Tibial nerve (tissue), 4 donors: ENCODE measurements around the gene FAM136A. TPM values are rescaled to one million over a fixed set of nuclear protein-coding genes. Genes with fewer than 3 reads are reported as not detected.
"Not testable (repeated sequence)": the region's sequence is repeated elsewhere in the genome, so short reads cannot be mapped to it uniquely, and the experiment has no call there.

Experiments used
- DNase-seq, 2 donors: peaks; one replicate each; pipeline ENCODE4 v3.0.0-alpha.2; 2019; ENCODE audit warnings: low spot score in 2 of 2
- H3K27ac ChIP-seq, 4 donors: fragments of 200-600 bp; sonication (generic) in 3 of 4; one replicate each; pipeline ENCODE4 v1.5.1; 2017 to 2019; ENCODE audit warnings: mild to moderate bottlenecking in 1 of 4
- H3K27me3 ChIP-seq, 2 donors: fragments of 200-600 bp; sonication (generic) in 1 of 2; one replicate each; pipeline versions ENCODE4 v1.5.1 to v1.6.0; 2017 to 2019
- H3K36me3 ChIP-seq, 3 donors: fragments of 200-600 bp; sonication (generic); one replicate each; pipeline ENCODE4 v1.5.1; 2018 to 2019
- H3K4me1 ChIP-seq, 4 donors: fragments of 200-600 bp; sonication (generic) in 3 of 4; one replicate each; pipeline ENCODE4 v1.5.1; 2017 to 2019
- H3K4me3 ChIP-seq, 4 donors: fragments of 200-600 bp; sonication (generic) in 3 of 4; one replicate each; pipeline ENCODE4 v1.5.1; 2017 to 2019; ENCODE audit warnings: mild to moderate bottlenecking in 1 of 4, moderate library complexity in 1 of 4
- H3K9me3 ChIP-seq, 4 donors: fragments of 200-600 bp; sonication (generic) in 3 of 4; one replicate each; pipeline ENCODE4 v1.5.1; 2017 to 2019
- CTCF ChIP-seq, 5 experiments: fragments of 200-600 bp in 3 of 5; fragments of 450-650 bp in 2 of 5; sonication (generic) in 3 of 5; IDR thresholded peaks; one replicate each; pipeline ENCODE4 v1.5.1; 2016 to 2019; ENCODE audit warnings: antibody characterized with exemption in 5 of 5, mild to moderate bottlenecking in 3 of 5, moderate library complexity in 2 of 5
- EP300 ChIP-seq, 2 donors: sonication (generic); formaldehyde crosslinking; IDR thresholded peaks; one replicate each; pipeline ENCODE4 v1.6.1; 2017; ENCODE audit warnings: antibody characterized with exemption in 2 of 2, mild to moderate bottlenecking in 1 of 2
- POLR2A ChIP-seq, 2 donors: fragments of 450-650 bp; IDR thresholded peaks; one replicate each; pipeline ENCODE4 v1.6.1; 2017; ENCODE audit warnings: antibody characterized with exemption in 2 of 2, mild to moderate bottlenecking in 2 of 2, moderate library complexity in 2 of 2
- WGBS, 2 donors: methylation state at CpG; one replicate each; pipeline ENCODE4 v1.1.5; 2018; 5-methylcytosine and 5-hydroxymethylcytosine counted together
- total RNA-seq, 4 donors: library from RNA; depleted of rRNA; stranded (reverse); fragments of >200 nt; gene quantifications; one replicate each; pipeline ENCODE4 v1.1.0, GENCODE V29; 2016

FAM136A gene
- total RNA-seq, 4 donors from 2014 or later, result 8.2 to 18.3 (median 13.5) TPM

DNA sequence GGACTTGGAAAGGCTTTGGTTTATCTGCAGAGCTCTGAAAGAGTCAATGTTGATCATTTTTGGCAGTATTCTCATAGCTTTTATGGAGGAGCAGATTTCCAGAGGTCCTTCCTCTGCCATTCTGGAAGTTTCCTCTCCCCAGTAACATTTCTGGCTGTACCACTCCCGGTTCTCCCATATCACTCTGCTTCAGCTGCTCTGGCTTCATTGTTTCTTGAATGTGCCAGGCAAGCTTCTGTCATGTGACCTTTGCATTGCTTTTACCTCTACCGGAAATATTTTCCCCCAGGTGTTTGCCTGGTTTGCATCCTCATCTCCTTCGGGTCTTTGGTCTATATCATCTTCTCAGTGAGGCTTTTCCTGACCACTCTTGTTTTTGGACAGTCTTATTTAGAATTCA lies 31.5 kb downstream of the FAM136A start:
- H3K27ac ChIP-seq, result no peak overlapping the region
- TF ChIP-seq POLR2A (IDR thresholded peaks at IDR 0.05), result no peak
- DNase-seq, result no peak
- no peaks in the 10 kb centered on the region for H3K27me3 ChIP-seq
- H3K4me3 ChIP-seq, result no peak overlapping the region
- H3K36me3 ChIP-seq, result peaks cover 0 to 45% (median 5%) of the 10 kb centered on the region in 3 donors
- WGBS, 2 donors, result 84 to 91% methylated on average over 3 of the region's 3 CpGs
- no peaks in the 10 kb centered on the region for H3K9me3 ChIP-seq
- H3K4me1 ChIP-seq, result no peaks in the 10 kb centered on the region

GRCh38 chr2:70269422-70270302 lies 32.2 kb downstream of the FAM136A start:
- WGBS, 2 donors, result 91 to 93% methylated on average over 18 of the region's 18 CpGs
- DNase-seq, H3K27ac ChIP-seq, H3K9me3 ChIP-seq, H3K27me3 ChIP-seq, H3K4me1 ChIP-seq, H3K4me3 ChIP-seq: not testable (repeated sequence)
- H3K36me3 ChIP-seq, result peaks cover 0 to 45% (median 0%) of the 10 kb centered on the region in 3 donors

DNA sequence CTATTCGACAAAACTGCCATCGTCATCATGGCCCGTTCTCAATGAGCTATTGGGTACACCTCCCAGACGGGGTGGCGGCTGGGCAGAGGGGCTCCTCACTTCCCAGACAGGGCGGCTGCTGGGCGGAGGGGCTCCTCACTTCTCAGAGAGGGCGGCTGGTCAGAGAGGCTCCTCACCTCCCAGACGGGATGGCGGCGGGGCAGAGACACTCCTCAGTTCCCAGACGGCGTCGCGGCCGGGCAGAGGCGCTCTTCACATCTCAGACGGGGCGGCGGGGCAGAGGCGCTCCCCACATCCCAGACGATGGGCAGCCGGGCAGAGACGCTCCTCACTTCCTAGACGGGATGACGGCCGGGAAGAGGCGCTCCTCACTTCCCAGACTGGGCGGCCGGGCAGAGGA lies 34.9 kb downstream of the FAM136A start:
- H3K27me3 ChIP-seq, DNase-seq, H3K4me1 ChIP-seq, H3K4me3 ChIP-seq, H3K27ac ChIP-seq, H3K9me3 ChIP-seq: not testable (repeated sequence)
- peaks cover 0 to 70% (median 0%) of the 10 kb centered on the region in 3 donors for H3K36me3 ChIP-seq
- 96 to 98% methylated on average over 17 to 26 of the region's 30 CpGs for WGBS, 2 donors

GRCh38 chr2:70261501-70261900 lies 40.4 kb downstream of the FAM136A start:
- Histone ChIP-seq H3K27me3 (no peaks in the 10 kb centered on the region), H3K9me3 (no peaks in the 10 kb centered on the region), H3K36me3 (peaks cover 0 to 69% (median 0%) of the 10 kb centered on the region in 3 donors), H3K4me3 (no peak overlapping the region), H3K27ac (no peak overlapping the region), H3K4me1 (peaks cover 0 to 40% (median 21%) of the 10 kb centered on the region in 4 donors)
- no peak for DNase-seq
- TF ChIP-seq POLR2A (IDR thresholded peaks at IDR 0.05), result no peak
- TF ChIP-seq EP300 (IDR thresholded peaks at IDR 0.05), result no peak
- TF ChIP-seq CTCF (IDR thresholded peaks at IDR 0.05), result no peak
- WGBS, 2 donors, result 84 to 85% methylated on average over 1 of the region's 1 CpG

GRCh38 chr2:70258532-70258875 lies 43.4 kb downstream of the FAM136A start:
- peak; percentile 61 for DNase-seq
- Histone ChIP-seq H3K36me3 (peaks cover 0 to 39% (median 0%) of the 10 kb centered on the region in 3 donors), H3K9me3 (no peaks in the 10 kb centered on the region), H3K4me1 (peaks cover 0 to 40% (median 21%) of the 10 kb centered on the region in 4 donors), H3K27me3 (no peaks in the 10 kb centered on the region), H3K27ac (peak overlapping the region; percentile 85 to 94 (median 89)), H3K4me3 (peak overlapping the region; percentile 54 to 88 (median 64))
- TF ChIP-seq EP300 (IDR thresholded peaks at IDR 0.05) (no peak), CTCF (IDR thresholded peaks at IDR 0.05) (no peak), POLR2A (IDR thresholded peaks at IDR 0.05) (no peak)
- WGBS, 2 donors, result 3 to 4% methylated on average over 4 to 12 of the region's 12 CpGs

GRCh38 chr2:70255637-70256314 lies 46.1 kb downstream of the FAM136A start:
- no peak overlapping the region for H3K27ac ChIP-seq
- 93 to 94% methylated on average over 8 of the region's 8 CpGs for WGBS, 2 donors
- no peaks in the 10 kb centered on the region for H3K27me3 ChIP-seq
- peaks cover 0 to 23% (median 15%) of the 10 kb centered on the region in 4 donors for H3K4me1 ChIP-seq
- H3K4me3 ChIP-seq, result no peak overlapping the region
- TF ChIP-seq POLR2A (IDR thresholded peaks at IDR 0.05) (no peak), CTCF (IDR thresholded peaks at IDR 0.05) (no peak), EP300 (IDR thresholded peaks at IDR 0.05) (no peak)
- no peaks in the 10 kb centered on the region for H3K9me3 ChIP-seq
- DNase-seq, result no peak
- peaks cover 0 to 12% (median 0%) of the 10 kb centered on the region in 3 donors for H3K36me3 ChIP-seq
